HepG2 (cell line): ENCODE results near the gene NEK6. TPM values are rescaled to one million over a fixed set of nuclear protein-coding genes. Genes with fewer than 3 reads are reported as not detected.

Source experiments
- ATAC-seq: fragments of 200-7000 bp; cut with Tn5 transposase; 3 replicates; pipeline ENCODE4 v1.9.1; 2020; ENCODE audit warnings: mild to moderate bottlenecking, moderate library complexity
- BruUV-seq: library from RNA; stranded (reverse); fragments of 400-500 nt; replicated peaks from 2 replicates; lab custom pipeline; 2021; lab: Mats Ljungman, UMichigan
- CTCF ChIA-PET: fragments of 300-600 bp; formaldehyde crosslinking; extraction: SDS; loops from one replicate; lab custom pipeline; 2021; ENCODE audit warnings: low total read pairs, inconsistent platforms, low intra/inter-chr PET ratio; lab: Yijun Ruan, JAX
- POLR2A ChIA-PET: fragments of 350-600 bp; sonication (Branson Sonifier 250); formaldehyde crosslinking; loops from one replicate; lab custom pipeline; 2020; ENCODE audit warnings: antibody characterized with exemption, inconsistent platforms; lab: Yijun Ruan, JAX
- DNase-seq: peaks from one replicate; pipeline ENCODE4 v3.0.0-alpha.2; 2015; ENCODE audit warnings: low spot score
- FAIRE-seq: peaks from 3 replicates; lab custom pipeline; 2011; peaks lifted over from hg19 to GRCh38; lab: Jason Lieb, UNC
- H2AFZ ChIP-seq: one replicate; pipeline ENCODE4 v1.6.1; 2011; ENCODE audit warnings: low read length, inconsistent platforms
- H3K27ac ChIP-seq: fragments of 300-600 bp; 3 replicates; pipeline ENCODE4 v1.8.0; 2011; ENCODE audit warnings: mixed run types, mild to moderate bottlenecking, mixed read lengths, low read length, inconsistent platforms; ENCODE audit not compliant: insufficient read depth; ENCODE audit errors: extremely low read length
- H3K27me3 ChIP-seq, 2 experiments: fragments of 200-600 bp in 1 of 2; 2 replicates in 1 of 2; 3 replicates in 1 of 2; pipeline versions ENCODE4 v1.6.0 to v1.8.0; 2011; ENCODE audit warnings: low read length in 2 of 2, mild to moderate bottlenecking in 2 of 2, moderate library complexity in 2 of 2, inconsistent platforms in 1 of 2; ENCODE audit not compliant: insufficient read depth in 2 of 2, control insufficient read depth in 1 of 2
- H3K36me3 ChIP-seq, 2 experiments: fragments of 200-600 bp in 1 of 2; replicated peaks in 1 of 2; 2 replicates in 1 of 2; 3 replicates in 1 of 2; pipeline versions ENCODE4 v1.5.1 to v1.8.0; 2011; ENCODE audit warnings: low read length in 2 of 2, inconsistent platforms in 1 of 2; ENCODE audit not compliant: insufficient read depth in 2 of 2, control insufficient read depth in 1 of 2
- H3K4me1 ChIP-seq: 2 replicates; pipeline ENCODE4 v1.5.1; 2012; ENCODE audit warnings: low read length, inconsistent platforms; ENCODE audit not compliant: insufficient read depth
- H3K4me2 ChIP-seq: 2 replicates; pipeline ENCODE4 v1.6.0; 2011; ENCODE audit warnings: low read depth, low read length, inconsistent platforms
- H3K4me3 ChIP-seq, 3 experiments: fragments of 200-600 bp in 1 of 3; sonication (generic), shearing (Covaris generic) in 1 of 3; replicated peaks in 1 of 3; 2 replicates each; pipeline ENCODE4 v1.5.1; 2011 to 2016; ENCODE audit warnings: low read length in 3 of 3, inconsistent platforms in 2 of 3, low read depth in 2 of 3, mild to moderate bottlenecking in 2 of 3, control low read depth in 1 of 3, mixed read lengths in 1 of 3; ENCODE audit not compliant: insufficient read depth in 1 of 3
- H3K79me2 ChIP-seq: one replicate; pipeline ENCODE4 v1.6.1; 2011; ENCODE audit warnings: low read length, inconsistent platforms; ENCODE audit not compliant: insufficient read depth
- H3K9ac ChIP-seq: 2 replicates; pipeline ENCODE4 v1.6.0; 2011; ENCODE audit warnings: mild to moderate bottlenecking, low read depth, low read length, inconsistent platforms; ENCODE audit not compliant: insufficient read depth
- H3K9me3 ChIP-seq: 2 replicates; pipeline ENCODE4 v1.5.1; 2012; ENCODE audit warnings: mild to moderate bottlenecking, low read length
- H4K20me1 ChIP-seq: 2 replicates; pipeline ENCODE4 v1.6.0; 2011; ENCODE audit warnings: inconsistent platforms, mild to moderate bottlenecking, low read length, moderate library complexity; ENCODE audit not compliant: insufficient read depth
- ATF7 ChIP-seq, 2 experiments: fragments of 450-650 bp in 1 of 2; sonication (generic) in 1 of 2; formaldehyde crosslinking in 1 of 2; IDR thresholded peaks; 2 replicates each; pipeline versions ENCODE4 v1.4.0 to v1.6.1; 2016 to 2020; ENCODE audit warnings: antibody characterized with exemption in 1 of 2, mild to moderate bottlenecking in 1 of 2, missing genetic modification reagents in 1 of 2
- CERS6 ChIP-seq: sonication (generic); formaldehyde crosslinking; IDR thresholded peaks from 2 replicates; pipeline ENCODE4 v1.5.0; 2020; ENCODE audit warnings: missing genetic modification reagents
- EEA1 ChIP-seq: sonication (generic); formaldehyde crosslinking; IDR thresholded peaks from 2 replicates; pipeline ENCODE4 v1.5.1; 2020; ENCODE audit warnings: mild to moderate bottlenecking, missing genetic modification reagents, borderline replicate concordance
- ERF ChIP-seq: IDR thresholded peaks from 2 replicates; pipeline ENCODE4 v1.6.1; 2018; ENCODE audit warnings: missing biosample characterization, missing genetic modification reagents
- GFI1 ChIP-seq: sonication (generic); formaldehyde crosslinking; IDR thresholded peaks from 2 replicates; pipeline ENCODE4 v1.5.0; 2020; ENCODE audit warnings: missing genetic modification reagents, mild to moderate bottlenecking, borderline replicate concordance
- GPBP1L1 ChIP-seq: sonication (generic); formaldehyde crosslinking; IDR thresholded peaks from 2 replicates; pipeline ENCODE4 v1.5.0; 2020; ENCODE audit warnings: mild to moderate bottlenecking, missing genetic modification reagents
- HOXA9 ChIP-seq: sonication (generic); formaldehyde crosslinking; IDR thresholded peaks from 2 replicates; pipeline ENCODE4 v1.8.1; 2022; ENCODE audit warnings: missing genetic modification reagents, mild to moderate bottlenecking, moderate library complexity, borderline replicate concordance
- MBD4 ChIP-seq: IDR thresholded peaks from 2 replicates; pipeline ENCODE4 v1.6.1; 2012; ENCODE audit warnings: low read length, inconsistent platforms, borderline replicate concordance
- MIER2 ChIP-seq: IDR thresholded peaks from 2 replicates; pipeline ENCODE4 v1.6.1; 2016; ENCODE audit warnings: missing biosample characterization, missing genetic modification reagents
- NFIB ChIP-seq: sonication (generic); formaldehyde crosslinking; IDR thresholded peaks from 2 replicates; pipeline ENCODE4 v1.9.0; 2021; ENCODE audit warnings: missing genetic modification reagents, mild to moderate bottlenecking, borderline replicate concordance
- NR2F1 ChIP-seq, 2 experiments: fragments of 450-650 bp in 1 of 2; formaldehyde crosslinking in 1 of 2; IDR thresholded peaks; 2 replicates each; pipeline versions ENCODE4 v1.5.0 to v1.6.1; 2016 to 2020; ENCODE audit warnings: mild to moderate bottlenecking in 1 of 2, missing compliant biosample characterization in 1 of 2, missing genetic modification reagents in 1 of 2, moderate library complexity in 1 of 2
- NR2F6 ChIP-seq, 2 experiments: IDR thresholded peaks; 2 replicates each; pipeline ENCODE4 v1.6.1; 2016; ENCODE audit warnings: antibody characterized with exemption in 1 of 2, mild to moderate bottlenecking in 1 of 2
- SATB2 ChIP-seq: sonication (generic); formaldehyde crosslinking; IDR thresholded peaks from 2 replicates; pipeline ENCODE4 v1.5.0; 2020; ENCODE audit warnings: missing genetic modification reagents
- TBP ChIP-seq: sonication (generic); formaldehyde crosslinking; IDR thresholded peaks from 2 replicates; pipeline ENCODE4 v1.5.0; 2020; ENCODE audit warnings: missing genetic modification reagents
- ZNF432 ChIP-seq: sonication (generic); formaldehyde crosslinking; IDR thresholded peaks from 2 replicates; pipeline ENCODE4 v1.5.0; 2020; ENCODE audit warnings: missing genetic modification reagents, mild to moderate bottlenecking, borderline replicate concordance
- ZNF615 ChIP-seq: sonication (generic); formaldehyde crosslinking; IDR thresholded peaks from 2 replicates; pipeline ENCODE4 v1.5.0; 2020; ENCODE audit warnings: mild to moderate bottlenecking, missing genetic modification reagents, borderline replicate concordance
- ZNF850 ChIP-seq: sonication (generic); formaldehyde crosslinking; conservative IDR thresholded peaks from 2 replicates; pipeline ENCODE4 v1.9.0; 2021; ENCODE audit warnings: mild to moderate bottlenecking, missing genetic modification reagents
- ZSCAN22 ChIP-seq: sonication (generic); formaldehyde crosslinking; IDR thresholded peaks from 2 replicates; pipeline ENCODE4 v1.4.0; 2020; ENCODE audit warnings: mild to moderate bottlenecking, missing genetic modification reagents
- ZSCAN5A ChIP-seq: sonication (generic); formaldehyde crosslinking; IDR thresholded peaks from 2 replicates; pipeline ENCODE4 v1.8.0; 2022; ENCODE audit warnings: mild to moderate bottlenecking, missing genetic modification reagents, borderline replicate concordance
- WGBS: methylation state at CpG from one replicate; pipeline ENCODE4 v1.1.6; 2017; ENCODE audit warnings: low lambda C conversion rate; 5-methylcytosine and 5-hydroxymethylcytosine counted together
- in situ Hi-C: cut with HindIII; loops from 2 replicates; pipeline ENCODE4 v1.10.0; 2017; ENCODE audit warnings: low pct_unique_long_range_greater_than_20kb; ENCODE audit not compliant: extremely low pct_ligation_motif_present
- intact Hi-C: fragments of 100-400 bp; cut with micrococcal nuclease; formaldehyde crosslinking; loops from one replicate; pipeline ENCODE4 v1.10.0; 2022; ENCODE audit not compliant: unreplicated experiment
- polyA plus RNA-seq, 8 experiments: library from polyadenylated mRNA; depleted of rRNA in 3 of 8; stranded (reverse) in 7 of 8; unstranded in 1 of 8; fragments of >200 nt; fragmentation: Illumina TruSeq in 4 of 8; extraction: Trizol in 4 of 8; gene quantifications; 2 replicates each; pipeline versions ENCODE4 v1.2.1 to v1.2.3, GENCODE V29; 2011 to 2016; ENCODE audit warnings: low read depth in 4 of 8, missing spikeins in 1 of 8, mixed read lengths in 1 of 8; ENCODE audit not compliant: insufficient read depth in 1 of 8
- total RNA-seq, 5 experiments: library from RNA; depleted of rRNA; stranded (reverse); fragments of >200 nt; fragmentation: Illumina TruSeq; extraction: Trizol; gene quantifications; 2 replicates each; pipeline ENCODE4 v1.2.3, GENCODE V29; 2016; ENCODE audit warnings: low read depth in 1 of 5

The NEK6 gene
- total and polyA plus RNA-seq, 2 of the 13 experiments (the other 11 are each of a cell fraction or from before 2014, with no cell fraction given), result 30.4 to 119 TPM

GRCh38 chr9:124399323-124399967, 141.7 kb downstream of the NEK6 start:
- H3K9ac ChIP-seq, result no peak overlapping the region
- H3K4me3 ChIP-seq, result no peak overlapping the region
- peaks cover 20 to 78% of the 10 kb centered on the region in 2 experiments for H3K36me3 ChIP-seq
- FAIRE-seq (no peak), ATAC-seq (no peak), DNase-seq (no peak)
- no peak overlapping the region for H3K4me2 ChIP-seq
- no peaks in the 10 kb centered on the region for H3K4me1 ChIP-seq
- H3K79me2 ChIP-seq, result peaks cover 74% of the 10 kb centered on the region
- H3K9me3 ChIP-seq, result no peaks in the 10 kb centered on the region
- no TSS peak for BruUV-seq
- H3K27me3 ChIP-seq, result no peaks in the 10 kb centered on the region
- WGBS, result 97% methylated on average over 12 of the region's 12 CpGs
- no peak overlapping the region for H3K27ac ChIP-seq
- intact Hi-C loops, result no loop called here
- CTCF ChIA-PET, result no interaction called here
- in situ Hi-C loops, result no loop called here
- H2AFZ ChIP-seq, result no peak overlapping the region
- no peaks in the 10 kb centered on the region for H4K20me1 ChIP-seq
- POLR2A ChIA-PET, result interaction anchor here (2.0 kb wide), 1 partner anchor 9 kb away, joined by 6 read pairs; no protein-coding TSS in a partner anchor
- TF ChIP-seq ERF (CRISPR knock-in tag) (no peak), NR2F6 (IDR thresholded peaks at IDR 0.05) (no peak), NR2F6 (CRISPR knock-in tag; IDR thresholded peaks at IDR 0.05) (no peak), EEA1 (CRISPR knock-in tag) (no peak), ZNF432 (no peak), NFIB (CRISPR knock-in tag) (no peak), ZNF615 (CRISPR knock-in tag) (no peak), MBD4 (no peak), TBP (no peak), HOXA9 (CRISPR knock-in tag) (no peak), ZSCAN5A (CRISPR knock-in tag) (no peak), NR2F1 (CRISPR knock-in tag; IDR thresholded peaks at IDR 0.05) (no peak), SATB2 (no peak), CERS6 (CRISPR knock-in tag) (no peak), ZNF850 (CRISPR knock-in tag) (no peak), MIER2 (CRISPR knock-in tag) (no peak), GFI1 (no peak), ATF7 (IDR thresholded peaks at IDR 0.05) (no peak), ATF7 (CRISPR knock-in tag; IDR thresholded peaks at IDR 0.05) (no peak), ZSCAN22 (CRISPR knock-in tag) (no peak), GPBP1L1 (CRISPR knock-in tag) (no peak)
